ENCODE data around the gene ACTA2. TPM values are rescaled to one million over a fixed set of nuclear protein-coding genes. Genes with fewer than 3 reads are reported as not detected.

The ACTA2 gene
- total RNA-seq, 1 experiment from 2014 or later = 2.4 TPM

DNA sequence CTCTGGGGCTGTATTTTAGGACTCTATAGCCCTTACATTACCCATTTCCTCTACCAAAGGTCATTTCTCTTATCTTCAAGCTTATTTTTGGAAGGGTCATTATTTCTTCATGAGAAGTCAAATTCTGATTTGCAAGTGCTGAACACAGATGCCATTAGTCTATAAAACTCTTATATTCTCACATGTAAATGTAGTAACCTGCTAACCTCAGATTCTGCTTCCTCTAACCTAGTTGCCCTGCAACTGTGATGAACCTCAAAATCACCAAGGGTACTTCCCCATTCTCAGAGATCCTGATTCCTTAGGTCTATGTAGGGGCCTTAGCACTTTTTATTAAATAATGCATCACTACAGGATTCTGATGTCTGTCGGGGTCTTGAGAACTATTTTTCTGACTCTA is 44.4 kb upstream of the ACTA2 start:
- Mint-ChIP-seq H3K4me1 (peaks cover 12 to 16% of the 10 kb centered on the region in 2 experiments), H3K9me3 (no peaks in the 10 kb centered on the region), H3K36me3 (ENCODE audit: insufficient read depth in 1 of 3, low read depth in 3 of 3) (no peaks in the 10 kb centered on the region), H3K4me3 (no peak overlapping the region), H3K27ac (no peak overlapping the region), H3K27me3 (ENCODE audit: low read depth) (peaks cover 6% of the 10 kb centered on the region)
- no peak overlapping the region for H4K91ac ChIP-seq (ENCODE audit: insufficient read length, low read depth, low read length)
- H3K79me2 ChIP-seq (ENCODE audit: insufficient read depth, low read length) = no peaks in the 10 kb centered on the region
- no peak overlapping the region for H3K27ac ChIP-seq (ENCODE audit: insufficient read length, low read depth, low read length)
- no peaks in the 10 kb centered on the region for H3K9me3 ChIP-seq (ENCODE audit: control insufficient read depth, low read depth, low read length)
- H2BK15ac ChIP-seq (ENCODE audit: low read depth, low read length) = no peak overlapping the region
- no peak overlapping the region for H3K18ac ChIP-seq (ENCODE audit: insufficient read length, low read depth, low read length)
- TF ChIP-seq, protein P1, sequence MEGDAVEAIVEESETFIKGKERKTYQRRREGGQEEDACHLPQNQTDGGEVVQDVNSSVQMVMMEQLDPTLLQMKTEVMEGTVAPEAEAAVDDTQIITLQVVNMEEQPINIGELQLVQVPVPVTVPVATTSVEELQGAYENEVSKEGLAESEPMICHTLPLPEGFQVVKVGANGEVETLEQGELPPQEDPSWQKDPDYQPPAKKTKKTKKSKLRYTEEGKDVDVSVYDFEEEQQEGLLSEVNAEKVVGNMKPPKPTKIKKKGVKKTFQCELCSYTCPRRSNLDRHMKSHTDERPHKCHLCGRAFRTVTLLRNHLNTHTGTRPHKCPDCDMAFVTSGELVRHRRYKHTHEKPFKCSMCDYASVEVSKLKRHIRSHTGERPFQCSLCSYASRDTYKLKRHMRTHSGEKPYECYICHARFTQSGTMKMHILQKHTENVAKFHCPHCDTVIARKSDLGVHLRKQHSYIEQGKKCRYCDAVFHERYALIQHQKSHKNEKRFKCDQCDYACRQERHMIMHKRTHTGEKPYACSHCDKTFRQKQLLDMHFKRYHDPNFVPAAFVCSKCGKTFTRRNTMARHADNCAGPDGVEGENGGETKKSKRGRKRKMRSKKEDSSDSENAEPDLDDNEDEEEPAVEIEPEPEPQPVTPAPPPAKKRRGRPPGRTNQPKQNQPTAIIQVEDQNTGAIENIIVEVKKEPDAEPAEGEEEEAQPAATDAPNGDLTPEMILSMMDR (conservative IDR thresholded peaks at IDR 0.05) = no peak
- no peak overlapping the region for H4K8ac ChIP-seq (replicated peaks; ENCODE audit: insufficient read length, low read depth, low read length)
- peaks cover under 1% of the 10 kb centered on the region for H3K23me2 ChIP-seq (ENCODE audit: insufficient read length, low read depth, low read length, poor library complexity, severe bottlenecking)
- no peak overlapping the region for H3K4ac ChIP-seq (ENCODE audit: low read depth, low read length)
- H2BK20ac ChIP-seq (ENCODE audit: low read depth, low read length, poor library complexity, severe bottlenecking) = no peak overlapping the region
- no peak overlapping the region for H3K23ac ChIP-seq (ENCODE audit: insufficient read length, low read depth, low read length)
- H3K4me1 ChIP-seq (ENCODE audit: insufficient read depth, low read length) = no peaks in the 10 kb centered on the region
- no peak overlapping the region for H3K4me2 ChIP-seq (ENCODE audit: insufficient read depth, insufficient read length, low read length)
- H3K79me1 ChIP-seq (ENCODE audit: insufficient read depth, low read depth, low read length, poor library complexity, severe bottlenecking) = no peaks in the 10 kb centered on the region
- H4K5ac ChIP-seq (ENCODE audit: insufficient read length, low read depth, low read length) = no peak overlapping the region
- WGBS (ENCODE audit: extremely low coverage, insufficient read length, low lambda C conversion rate) = no CpG with 5 or more reads among the region's 1 CpG
- H3T11ph ChIP-seq (ENCODE audit: low read length) = no peak overlapping the region
- no peak overlapping the region for H3K14ac ChIP-seq (ENCODE audit: insufficient read depth, low read length)
- no peak overlapping the region for H3K56ac ChIP-seq (ENCODE audit: insufficient read length, low read depth, low read length)
- no peak for DNase-seq
- no peak overlapping the region for H2BK12ac ChIP-seq (ENCODE audit: insufficient read length, low read depth, low read length)
- H2AFZ ChIP-seq (ENCODE audit: low read length) = no peak overlapping the region
- H2BK5ac ChIP-seq (ENCODE audit: insufficient read length, low read length) = no peak overlapping the region
- no peaks in the 10 kb centered on the region for H4K20me1 ChIP-seq (ENCODE audit: control insufficient read depth, insufficient read depth, insufficient read length)
- H3K27me3 ChIP-seq (ENCODE audit: insufficient read depth, low read length) = no peaks in the 10 kb centered on the region
- no peak overlapping the region for H2AK5ac ChIP-seq (ENCODE audit: insufficient read length, low read length)
- H2BK120ac ChIP-seq (ENCODE audit: low read depth, low read length, poor library complexity, severe bottlenecking) = no peak overlapping the region
- H3K9ac ChIP-seq (ENCODE audit: extremely low read depth, insufficient read length, low read length) = no peak overlapping the region
